ENCODE data around the gene ASB13.

Gene ASB13

GRCh38 chr10:5601826-5602495 is 64.4 kb downstream of the ASB13 start:
- Histone ChIP-seq H3K4me3 (IDR thresholded peaks at IDR 0.05; ENCODE audit: insufficient read depth, low read depth, low read length) (no peak overlapping the region), H3K36me3 (ENCODE audit: insufficient read depth) (no peaks in the 10 kb centered on the region), H3K27ac (no peak overlapping the region), H3K4me2 (no peak overlapping the region), H3K4me1 (ENCODE audit: low read depth, poor library complexity, severe bottlenecking) (no peaks in the 10 kb centered on the region), H3K79me2 (ENCODE audit: insufficient read depth, low read depth) (no peaks in the 10 kb centered on the region), H2AFZ (ENCODE audit: low read depth) (no peak overlapping the region), H4K20me1 (ENCODE audit: insufficient read depth) (no peaks in the 10 kb centered on the region), H3K9ac (no peak overlapping the region), H3K27me3 (ENCODE audit: insufficient read depth, low read depth) (no peaks in the 10 kb centered on the region)
- no peak for TF ChIP-seq CTCF (conservative IDR thresholded peaks at IDR 0.05; ENCODE audit: low read depth, low read length)

GRCh38 chr10:5600908-5601307 is 65.5 kb downstream of the ASB13 start:
- no peak overlapping the region for H3K27ac ChIP-seq
- H3K9ac ChIP-seq: no peak overlapping the region
- no peak overlapping the region for H3K4me2 ChIP-seq
- no peaks in the 10 kb centered on the region for H3K79me2 ChIP-seq (ENCODE audit: insufficient read depth, low read depth)
- H3K27me3 ChIP-seq (ENCODE audit: insufficient read depth, low read depth): no peaks in the 10 kb centered on the region
- H3K4me3 ChIP-seq (IDR thresholded peaks at IDR 0.05; ENCODE audit: insufficient read depth, low read depth, low read length): no peak overlapping the region
- H4K20me1 ChIP-seq (ENCODE audit: insufficient read depth): no peaks in the 10 kb centered on the region
- H2AFZ ChIP-seq (ENCODE audit: low read depth): no peak overlapping the region
- TF ChIP-seq CTCF (conservative IDR thresholded peaks at IDR 0.05; ENCODE audit: low read depth, low read length): no peak
- no peaks in the 10 kb centered on the region for H3K36me3 ChIP-seq (ENCODE audit: insufficient read depth)
- no peaks in the 10 kb centered on the region for H3K4me1 ChIP-seq (ENCODE audit: low read depth, poor library complexity, severe bottlenecking)

- Histone ChIP-seq H3K9ac (no peak overlapping the region), H3K27me3 (ENCODE audit: insufficient read depth, low read depth) (no peaks in the 10 kb centered on the region), H3K27ac (no peak overlapping the region)
Measured at GRCh38 chr10:5599613-5600520, 66.5 kb downstream of the ASB13 start.

GRCh38 chr10:5598085-5598690 is 68.2 kb downstream of the ASB13 start:
- Histone ChIP-seq H3K4me1 (ENCODE audit: low read depth, poor library complexity, severe bottlenecking) (no peaks in the 10 kb centered on the region), H3K36me3 (ENCODE audit: insufficient read depth) (no peaks in the 10 kb centered on the region), H3K27me3 (ENCODE audit: insufficient read depth, low read depth) (no peaks in the 10 kb centered on the region), H3K79me2 (ENCODE audit: insufficient read depth, low read depth) (no peaks in the 10 kb centered on the region), H4K20me1 (ENCODE audit: insufficient read depth) (no peaks in the 10 kb centered on the region), H2AFZ (ENCODE audit: low read depth) (no peak overlapping the region), H3K27ac (no peak overlapping the region), H3K4me3 (IDR thresholded peaks at IDR 0.05; ENCODE audit: insufficient read depth, low read depth, low read length) (no peak overlapping the region), H3K9ac (no peak overlapping the region), H3K4me2 (no peak overlapping the region)
- no peak for TF ChIP-seq CTCF (conservative IDR thresholded peaks at IDR 0.05; ENCODE audit: low read depth, low read length)

More at GRCh38 chr10:5599613-5600520, 66.5 kb downstream of the ASB13 start:
- Histone ChIP-seq H4K20me1 (ENCODE audit: insufficient read depth) (no peaks in the 10 kb centered on the region), H3K4me1 (ENCODE audit: low read depth, poor library complexity, severe bottlenecking) (no peaks in the 10 kb centered on the region), H3K4me3 (IDR thresholded peaks at IDR 0.05; ENCODE audit: insufficient read depth, low read depth, low read length) (no peak overlapping the region), H2AFZ (ENCODE audit: low read depth) (no peak overlapping the region), H3K79me2 (ENCODE audit: insufficient read depth, low read depth) (no peaks in the 10 kb centered on the region), H3K36me3 (ENCODE audit: insufficient read depth) (no peaks in the 10 kb centered on the region), H3K4me2 (no peak overlapping the region)
- no peak for TF ChIP-seq CTCF (conservative IDR thresholded peaks at IDR 0.05; ENCODE audit: low read depth, low read length)

All from KMS-11 (cell line).